ENCODE results near the gene P2RY12. TPM values are rescaled to one million over a fixed set of nuclear protein-coding genes. Genes with fewer than 3 reads are reported as not detected.

P2RY12 gene
- total RNA-seq, 2 donors from 2014 or later, result not detected

- no peak for TF ChIP-seq CTCF (conservative IDR thresholded peaks at IDR 0.05)
- H3K27ac Mint-ChIP-seq, result no peak overlapping the region
These were observed 1.5 kb upstream of the P2RY12 start for GRCh38 chr3:151386056-151386455.

GRCh38 chr3:151383956-151384355 is 597 bp downstream of the P2RY12 start:
- Histone ChIP-seq H3K36me3 (ENCODE audit: control insufficient read depth, insufficient read depth, low read length) (peaks cover 31% of the 10 kb centered on the region), H3K27ac (ENCODE audit: low read depth, low read length) (no peak overlapping the region), H3K4me3 (ENCODE audit: low read length) (no peak overlapping the region), H3K9ac (ENCODE audit: extremely low read depth, low read length, poor library complexity, severe bottlenecking) (no peak overlapping the region), H3K9me3 (ENCODE audit: control insufficient read depth, low read length) (no peaks in the 10 kb centered on the region), H3K27me3 (ENCODE audit: control insufficient read depth, insufficient read depth, low read length, poor library complexity, severe bottlenecking) (no peaks in the 10 kb centered on the region), H3K4me1 (ENCODE audit: control insufficient read depth, insufficient read depth, low read length) (no peaks in the 10 kb centered on the region)
- peaks cover 10% of the 10 kb centered on the region for H3K36me3 Mint-ChIP-seq (ENCODE audit: low read depth)
- no peak for TF ChIP-seq CTCF (conservative IDR thresholded peaks at IDR 0.05)
- WGBS, 2 experiments (ENCODE audit: insufficient coverage in 1 of 2, insufficient read length in 1 of 2), result 60 to 71% methylated on average over 1 to 3 of the region's 3 CpGs
- H3K27ac Mint-ChIP-seq, result no peak overlapping the region
- H3K27me3 Mint-ChIP-seq (ENCODE audit: insufficient read depth), result no peaks in the 10 kb centered on the region
- H3K4me1 Mint-ChIP-seq, result no peaks in the 10 kb centered on the region
- no peak overlapping the region for H3K4me3 Mint-ChIP-seq
- H3K9me3 Mint-ChIP-seq, result no peaks in the 10 kb centered on the region
- DNase-seq, result no peak

More at GRCh38 chr3:151386056-151386455, 1.5 kb upstream of the P2RY12 start:
- Histone ChIP-seq H3K27ac (ENCODE audit: low read depth, low read length) (no peak overlapping the region), H3K36me3 (ENCODE audit: control insufficient read depth, insufficient read depth, low read length) (peaks cover 34% of the 10 kb centered on the region), H3K4me1 (ENCODE audit: control insufficient read depth, insufficient read depth, low read length) (no peaks in the 10 kb centered on the region), H3K9me3 (ENCODE audit: control insufficient read depth, low read length) (no peaks in the 10 kb centered on the region), H3K4me3 (ENCODE audit: low read length) (no peak overlapping the region), H3K27me3 (ENCODE audit: control insufficient read depth, insufficient read depth, low read length, poor library complexity, severe bottlenecking) (no peaks in the 10 kb centered on the region), H3K9ac (ENCODE audit: extremely low read depth, low read length, poor library complexity, severe bottlenecking) (no peak overlapping the region)
- peaks cover 11% of the 10 kb centered on the region for H3K36me3 Mint-ChIP-seq (ENCODE audit: low read depth)
- no peaks in the 10 kb centered on the region for H3K4me1 Mint-ChIP-seq
- no peak overlapping the region for H3K4me3 Mint-ChIP-seq
- DNase-seq, result no peak
- H3K9me3 Mint-ChIP-seq, result no peaks in the 10 kb centered on the region
- H3K27me3 Mint-ChIP-seq (ENCODE audit: insufficient read depth), result no peaks in the 10 kb centered on the region
- WGBS, 2 experiments (ENCODE audit: insufficient coverage in 1 of 2, insufficient read length in 1 of 2), result 84 to 86% methylated on average over 4 of the region's 4 CpGs

- Mint-ChIP-seq H3K36me3 (ENCODE audit: low read depth) (peaks cover 10% of the 10 kb centered on the region), H3K4me3 (no peak overlapping the region), H3K4me1 (no peaks in the 10 kb centered on the region), H3K27ac (no peak overlapping the region), H3K9me3 (no peaks in the 10 kb centered on the region), H3K27me3 (ENCODE audit: insufficient read depth) (no peaks in the 10 kb centered on the region)
- Histone ChIP-seq H3K36me3 (ENCODE audit: control insufficient read depth, insufficient read depth, low read length) (peaks cover 31% of the 10 kb centered on the region), H3K4me3 (ENCODE audit: low read length) (no peak overlapping the region), H3K4me1 (ENCODE audit: control insufficient read depth, insufficient read depth, low read length) (no peaks in the 10 kb centered on the region), H3K27ac (ENCODE audit: low read depth, low read length) (no peak overlapping the region), H3K9me3 (ENCODE audit: control insufficient read depth, low read length) (no peaks in the 10 kb centered on the region), H3K9ac (ENCODE audit: extremely low read depth, low read length, poor library complexity, severe bottlenecking) (no peak overlapping the region), H3K27me3 (ENCODE audit: control insufficient read depth, insufficient read depth, low read length, poor library complexity, severe bottlenecking) (no peaks in the 10 kb centered on the region)
- no peak for TF ChIP-seq CTCF (conservative IDR thresholded peaks at IDR 0.05)
- no peak for DNase-seq
- whole genome bisulfite sequencing, 2 experiments (ENCODE audit: insufficient coverage in 1 of 2, insufficient read length in 1 of 2), result 98% methylated on average over 2 of the region's 2 CpGs; no CpG with 5 or more reads in 1 of the 2 experiments
These were observed 1.4 kb downstream of the P2RY12 start for GRCh38 chr3:151383111-151383510.

Data from endodermal cell (in vitro differentiated cells).